ENCODE data around the gene NUP93. TPM values are rescaled to one million over a fixed set of nuclear protein-coding genes. Genes with fewer than 3 reads are reported as not detected.

Gene NUP93
- total RNA-seq, 2 donors from 2014 or later, result 38.8 to 73.3 TPM

- no peaks in the 10 kb centered on the region for H3K4me1 ChIP-seq (replicated peaks)
- intact Hi-C loops (cut with DNase I), result no loop called here
- H3K36me3 ChIP-seq, result no peaks in the 10 kb centered on the region
- no peaks in the 10 kb centered on the region for H3K9me3 ChIP-seq
- H3K27me3 ChIP-seq (replicated peaks; ENCODE audit: insufficient read depth), result no peaks in the 10 kb centered on the region
- H3K4me3 ChIP-seq, result no peak overlapping the region
- WGBS, result 82% methylated on average over 2 of the region's 2 CpGs
- DNase-seq (ENCODE audit: low spot score), result no peak
- TF ChIP-seq POLR2A (IDR thresholded peaks at IDR 0.05) (no peak), POLR2AphosphoS5 (IDR thresholded peaks at IDR 0.05) (no peak), CTCF (IDR thresholded peaks at IDR 0.05) (no peak)
- no peak overlapping the region for H3K27ac ChIP-seq
Measured at GRCh38 chr16:56835320-56835719, 105.4 kb downstream of the NUP93 start.

- 58% methylated on average over 5 of the region's 5 CpGs for WGBS
- intact Hi-C loops (cut with DNase I), result no loop called here
- no peak for DNase-seq (ENCODE audit: low spot score)
- Histone ChIP-seq H3K9me3 (no peaks in the 10 kb centered on the region), H3K4me3 (no peak overlapping the region), H3K36me3 (no peaks in the 10 kb centered on the region), H3K27me3 (replicated peaks; ENCODE audit: insufficient read depth) (no peaks in the 10 kb centered on the region), H3K4me1 (replicated peaks) (no peaks in the 10 kb centered on the region), H3K27ac (no peak overlapping the region)
- TF ChIP-seq CTCF (IDR thresholded peaks at IDR 0.05), result no peak
- no peak for TF ChIP-seq POLR2AphosphoS5 (IDR thresholded peaks at IDR 0.05)
- TF ChIP-seq POLR2A (IDR thresholded peaks at IDR 0.05), result no peak
Measured at GRCh38 chr16:56836410-56837230, 106.7 kb downstream of the NUP93 start.

- 83% methylated on average over 9 of the region's 9 CpGs for WGBS
- Histone ChIP-seq H3K27me3 (replicated peaks; ENCODE audit: insufficient read depth) (no peaks in the 10 kb centered on the region), H3K4me3 (no peak overlapping the region), H3K27ac (no peak overlapping the region), H3K36me3 (no peaks in the 10 kb centered on the region), H3K4me1 (replicated peaks) (no peaks in the 10 kb centered on the region), H3K9me3 (no peaks in the 10 kb centered on the region)
- intact Hi-C loops (cut with DNase I), result no loop called here
- TF ChIP-seq CTCF (IDR thresholded peaks at IDR 0.05), result no peak
- no peak for TF ChIP-seq POLR2A (IDR thresholded peaks at IDR 0.05)
- no peak for TF ChIP-seq POLR2AphosphoS5 (IDR thresholded peaks at IDR 0.05)
- no peak for DNase-seq (ENCODE audit: low spot score)
Measured at GRCh38 chr16:56838622-56839337, 108.9 kb downstream of the NUP93 start.

- H3K9me3 ChIP-seq, result no peaks in the 10 kb centered on the region
Measured at GRCh38 chr16:56841233-56841632, 111.3 kb downstream of the NUP93 start.

More at GRCh38 chr16:56841233-56841632, 111.3 kb downstream of the NUP93 start:
- no peak for TF ChIP-seq POLR2AphosphoS5 (IDR thresholded peaks at IDR 0.05)
- TF ChIP-seq POLR2A (IDR thresholded peaks at IDR 0.05), result no peak
- TF ChIP-seq CTCF (IDR thresholded peaks at IDR 0.05), result no peak
- no peaks in the 10 kb centered on the region for H3K4me1 ChIP-seq (replicated peaks)
- H3K4me3 ChIP-seq, result no peak overlapping the region
- H3K27ac ChIP-seq, result no peak overlapping the region
- 94% methylated on average over 2 of the region's 2 CpGs for WGBS
- H3K27me3 ChIP-seq (replicated peaks; ENCODE audit: insufficient read depth), result no peaks in the 10 kb centered on the region
- no peak for DNase-seq (ENCODE audit: low spot score)
- intact Hi-C loops (cut with DNase I), result no loop called here
- H3K36me3 ChIP-seq, result no peaks in the 10 kb centered on the region

Data from prostate gland (tissue), 2 donors.